OCI-LY3 (cell line): ENCODE measurements around the gene CCNQ.

ENCODE experiments used
- EZH2phosphoT487 ChIP-seq: fragments of 200-600 bp; shearing (Covaris generic); IDR thresholded peaks from 2 replicates; pipeline ENCODE4 v1.6.1; 2018; ENCODE audit warnings: antibody characterized with exemption, mixed run types, low read depth
- TF ChIP-seq, protein P1 (sequence below): fragments of 200-600, 300-600 bp; sonication (generic); IDR thresholded peaks from 2 replicates; pipeline ENCODE4 v1.5.1; 2014; ENCODE audit warnings: antibody characterized with exemption, low read length, low read depth

- TF ChIP-seq, protein P1, sequence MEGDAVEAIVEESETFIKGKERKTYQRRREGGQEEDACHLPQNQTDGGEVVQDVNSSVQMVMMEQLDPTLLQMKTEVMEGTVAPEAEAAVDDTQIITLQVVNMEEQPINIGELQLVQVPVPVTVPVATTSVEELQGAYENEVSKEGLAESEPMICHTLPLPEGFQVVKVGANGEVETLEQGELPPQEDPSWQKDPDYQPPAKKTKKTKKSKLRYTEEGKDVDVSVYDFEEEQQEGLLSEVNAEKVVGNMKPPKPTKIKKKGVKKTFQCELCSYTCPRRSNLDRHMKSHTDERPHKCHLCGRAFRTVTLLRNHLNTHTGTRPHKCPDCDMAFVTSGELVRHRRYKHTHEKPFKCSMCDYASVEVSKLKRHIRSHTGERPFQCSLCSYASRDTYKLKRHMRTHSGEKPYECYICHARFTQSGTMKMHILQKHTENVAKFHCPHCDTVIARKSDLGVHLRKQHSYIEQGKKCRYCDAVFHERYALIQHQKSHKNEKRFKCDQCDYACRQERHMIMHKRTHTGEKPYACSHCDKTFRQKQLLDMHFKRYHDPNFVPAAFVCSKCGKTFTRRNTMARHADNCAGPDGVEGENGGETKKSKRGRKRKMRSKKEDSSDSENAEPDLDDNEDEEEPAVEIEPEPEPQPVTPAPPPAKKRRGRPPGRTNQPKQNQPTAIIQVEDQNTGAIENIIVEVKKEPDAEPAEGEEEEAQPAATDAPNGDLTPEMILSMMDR = no peak
- TF ChIP-seq EZH2phosphoT487 = no peak
Observed at GRCh38 chrX:153643431-153644351, 44.8 kb upstream of the CCNQ start.
